Measurements from ENCODE around the gene ISM1.

Gene ISM1

GRCh38 chr20:13322621-13323020, 101.5 kb downstream of the ISM1 start:
- no peak overlapping the region for H2AFZ ChIP-seq (ENCODE audit: low read depth, low read length)
- TF ChIP-seq EZH2phosphoT487 (IDR thresholded peaks at IDR 0.05; ENCODE audit: low read depth) (no peak), CTCF (IDR thresholded peaks at IDR 0.05; ENCODE audit: low read depth, low read length) (no peak)
- H3K4me3 ChIP-seq (ENCODE audit: low read length): no peak overlapping the region
- no peak overlapping the region for H3K4me2 ChIP-seq (ENCODE audit: low read length)
- no peak overlapping the region for H3K27ac ChIP-seq (ENCODE audit: low read length)
- no peaks in the 10 kb centered on the region for H3K36me3 ChIP-seq (replicated peaks; ENCODE audit: low read depth, low read length)
- no peak overlapping the region for H3K9ac ChIP-seq (ENCODE audit: low read length)
- H4K20me1 ChIP-seq (ENCODE audit: insufficient read depth, low read length): no peaks in the 10 kb centered on the region
- H3K27me3 ChIP-seq (ENCODE audit: low read depth, low read length): peaks cover 32% of the 10 kb centered on the region
- H3K79me2 ChIP-seq (ENCODE audit: low read length): no peaks in the 10 kb centered on the region
- H3K4me1 ChIP-seq (ENCODE audit: low read length): 0 out of 2 replicates have a peak, but pooled peaks cover 6% of the 10 kb centered on the region
- H3K9me3 ChIP-seq (ENCODE audit: insufficient read depth, low read length): no peaks in the 10 kb centered on the region

GRCh38 chr20:13325033-13325432, 104.0 kb downstream of the ISM1 start:
- H2AFZ ChIP-seq (ENCODE audit: low read depth, low read length): no peak overlapping the region
- H4K20me1 ChIP-seq (ENCODE audit: insufficient read depth, low read length): no peaks in the 10 kb centered on the region
- H3K27ac ChIP-seq (ENCODE audit: low read length): no peak overlapping the region

GRCh38 chr20:13325796-13326340, 104.8 kb downstream of the ISM1 start:
- H3K79me2 ChIP-seq (ENCODE audit: low read length): no peaks in the 10 kb centered on the region
- H3K4me3 ChIP-seq (ENCODE audit: low read length): no peak overlapping the region
- no peak for TF ChIP-seq CTCF (IDR thresholded peaks at IDR 0.05; ENCODE audit: low read depth, low read length)
- no peak for TF ChIP-seq EZH2phosphoT487 (IDR thresholded peaks at IDR 0.05; ENCODE audit: low read depth)
- H3K27ac ChIP-seq (ENCODE audit: low read length): no peak overlapping the region
- no peaks in the 10 kb centered on the region for H3K36me3 ChIP-seq (replicated peaks; ENCODE audit: low read depth, low read length)
- H3K9me3 ChIP-seq (ENCODE audit: insufficient read depth, low read length): no peaks in the 10 kb centered on the region
- peaks cover 32% of the 10 kb centered on the region for H3K27me3 ChIP-seq (ENCODE audit: low read depth, low read length)
- no peaks in the 10 kb centered on the region for H4K20me1 ChIP-seq (ENCODE audit: insufficient read depth, low read length)
- H2AFZ ChIP-seq (ENCODE audit: low read depth, low read length): no peak overlapping the region
- H3K4me2 ChIP-seq (ENCODE audit: low read length): no peak overlapping the region
- H3K4me1 ChIP-seq (ENCODE audit: low read length): no peaks in the 10 kb centered on the region
- H3K9ac ChIP-seq (ENCODE audit: low read length): no peak overlapping the region

More at GRCh38 chr20:13325033-13325432, 104.0 kb downstream of the ISM1 start:
- Histone ChIP-seq H3K9me3 (ENCODE audit: insufficient read depth, low read length) (no peaks in the 10 kb centered on the region), H3K4me3 (ENCODE audit: low read length) (no peak overlapping the region), H3K9ac (ENCODE audit: low read length) (no peak overlapping the region), H3K36me3 (replicated peaks; ENCODE audit: low read depth, low read length) (no peaks in the 10 kb centered on the region), H3K27me3 (ENCODE audit: low read depth, low read length) (peaks cover 32% of the 10 kb centered on the region), H3K4me1 (ENCODE audit: low read length) (no peaks in the 10 kb centered on the region), H3K4me2 (ENCODE audit: low read length) (no peak overlapping the region), H3K79me2 (ENCODE audit: low read length) (no peaks in the 10 kb centered on the region)
- TF ChIP-seq EZH2phosphoT487 (IDR thresholded peaks at IDR 0.05; ENCODE audit: low read depth) (no peak), CTCF (IDR thresholded peaks at IDR 0.05; ENCODE audit: low read depth, low read length) (peak; percentile 57)

GRCh38 chr20:13331536-13331935, 110.5 kb downstream of the ISM1 start:
- Histone ChIP-seq H3K4me3 (ENCODE audit: low read length) (no peak overlapping the region), H3K9me3 (ENCODE audit: insufficient read depth, low read length) (no peaks in the 10 kb centered on the region), H3K4me2 (ENCODE audit: low read length) (no peak overlapping the region), H3K36me3 (replicated peaks; ENCODE audit: low read depth, low read length) (no peaks in the 10 kb centered on the region), H3K79me2 (ENCODE audit: low read length) (no peaks in the 10 kb centered on the region), H3K9ac (ENCODE audit: low read length) (no peak overlapping the region), H4K20me1 (ENCODE audit: insufficient read depth, low read length) (no peaks in the 10 kb centered on the region), H3K27me3 (ENCODE audit: low read depth, low read length) (no peaks in the 10 kb centered on the region), H3K4me1 (ENCODE audit: low read length) (no peaks in the 10 kb centered on the region), H2AFZ (ENCODE audit: low read depth, low read length) (no peak overlapping the region), H3K27ac (ENCODE audit: low read length) (no peak overlapping the region)
- TF ChIP-seq CTCF (IDR thresholded peaks at IDR 0.05; ENCODE audit: low read depth, low read length): no peak
- no peak for TF ChIP-seq EZH2phosphoT487 (IDR thresholded peaks at IDR 0.05; ENCODE audit: low read depth)

Data from OCI-LY3 (cell line).